Body of pancreas (tissue), 4 donors: Measurements from ENCODE around the gene ADAMTS17. TPM values are rescaled to one million over a fixed set of nuclear protein-coding genes. Genes with fewer than 3 reads are reported as not detected.

ENCODE experiments used
- ATAC-seq: fragments of 150-250 bp; one replicate; pipeline ENCODE4 v1.9.1; 2016
- DNase-seq, 4 donors: peaks; one replicate each; pipeline ENCODE4 v3.0.0-alpha.2; 2019
- H3K27ac ChIP-seq, 4 donors: fragments of 200-600 bp; sonication (generic); 1 replicate in 3 of 4; 2 replicates in 1 of 4; pipeline versions ENCODE4 v1.5.1 to v1.6.1; 2016 to 2019; ENCODE audit warnings: mild to moderate bottlenecking in 1 of 4, mixed read lengths in 1 of 4, moderate library complexity in 1 of 4
- H3K27me3 ChIP-seq, 2 donors: fragments of 200-600 bp; sonication (generic); one replicate each; pipeline ENCODE4 v1.6.0; 2016; ENCODE audit warnings: mild to moderate bottlenecking in 1 of 2
- H3K36me3 ChIP-seq, 2 donors: fragments of 200-600 bp; sonication (generic); replicated peaks in 1 of 2; 2 replicates each; pipeline ENCODE4 v1.5.1; 2016; ENCODE audit warnings: low read depth in 2 of 2; ENCODE audit not compliant: insufficient read depth in 1 of 2
- H3K4me1 ChIP-seq: fragments of 200-600 bp; sonication (generic); one replicate; pipeline ENCODE4 v1.6.0; 2016
- H3K4me3 ChIP-seq, 2 donors: fragments of 200-600 bp; sonication (generic); 1 replicate in 1 of 2; 2 replicates in 1 of 2; pipeline ENCODE4 v1.5.1; 2016 to 2019
- H3K9me3 ChIP-seq, 3 donors: fragments of 200-600 bp; sonication (generic); 1 replicate in 2 of 3; 2 replicates in 1 of 3; pipeline ENCODE4 v1.5.1; 2016
- POLR2A ChIP-seq, 3 donors: fragments of 450-650 bp; IDR thresholded peaks; one replicate each; pipeline ENCODE4 v1.6.1; 2016; ENCODE audit warnings: antibody characterized with exemption in 3 of 3, mild to moderate bottlenecking in 2 of 3
- WGBS, 2 donors: methylation state at CpG; one replicate each; pipeline ENCODE4 v1.1.5; 2017; 5-methylcytosine and 5-hydroxymethylcytosine counted together
- intact Hi-C: fragments of 100-400 bp; cut with DNase I; formaldehyde crosslinking; loops from one replicate; pipeline ENCODE4 v1.15.1; 2023
- total RNA-seq, 2 donors: library from RNA; depleted of rRNA; stranded (reverse); fragments of >200 nt; gene quantifications; one replicate each; pipeline ENCODE4 v1.1.0, GENCODE V29; 2016
- TF ChIP-seq, protein P1 (sequence below), 7 experiments: fragments of 450-650 bp in 4 of 7; fragments of 200-600 bp in 3 of 7; sonication (generic) in 3 of 7; IDR thresholded peaks; one replicate each; pipeline ENCODE4 v1.5.1; 2016 to 2019; ENCODE audit warnings: antibody characterized with exemption in 7 of 7

The ADAMTS17 gene
- total RNA-seq, 2 donors from 2014 or later: 24.6 to 26.0 TPM

GRCh38 chr15:100306098-100306497 lies 35.7 kb downstream of the ADAMTS17 start:
- ATAC-seq: no peak
- Histone ChIP-seq H3K4me1 (no peaks in the 10 kb centered on the region), H3K4me3 (no peak overlapping the region), H3K27me3 (no peaks in the 10 kb centered on the region), H3K9me3 (no peaks in the 10 kb centered on the region), H3K36me3 (no peaks in the 10 kb centered on the region), H3K27ac (no peak overlapping the region)
- WGBS, 2 donors: 92 to 93% methylated on average over 5 to 8 of the region's 8 CpGs
- DNase-seq: no peak
- TF ChIP-seq, protein P1, sequence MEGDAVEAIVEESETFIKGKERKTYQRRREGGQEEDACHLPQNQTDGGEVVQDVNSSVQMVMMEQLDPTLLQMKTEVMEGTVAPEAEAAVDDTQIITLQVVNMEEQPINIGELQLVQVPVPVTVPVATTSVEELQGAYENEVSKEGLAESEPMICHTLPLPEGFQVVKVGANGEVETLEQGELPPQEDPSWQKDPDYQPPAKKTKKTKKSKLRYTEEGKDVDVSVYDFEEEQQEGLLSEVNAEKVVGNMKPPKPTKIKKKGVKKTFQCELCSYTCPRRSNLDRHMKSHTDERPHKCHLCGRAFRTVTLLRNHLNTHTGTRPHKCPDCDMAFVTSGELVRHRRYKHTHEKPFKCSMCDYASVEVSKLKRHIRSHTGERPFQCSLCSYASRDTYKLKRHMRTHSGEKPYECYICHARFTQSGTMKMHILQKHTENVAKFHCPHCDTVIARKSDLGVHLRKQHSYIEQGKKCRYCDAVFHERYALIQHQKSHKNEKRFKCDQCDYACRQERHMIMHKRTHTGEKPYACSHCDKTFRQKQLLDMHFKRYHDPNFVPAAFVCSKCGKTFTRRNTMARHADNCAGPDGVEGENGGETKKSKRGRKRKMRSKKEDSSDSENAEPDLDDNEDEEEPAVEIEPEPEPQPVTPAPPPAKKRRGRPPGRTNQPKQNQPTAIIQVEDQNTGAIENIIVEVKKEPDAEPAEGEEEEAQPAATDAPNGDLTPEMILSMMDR (IDR thresholded peaks at IDR 0.05): no peak
- TF ChIP-seq POLR2A (IDR thresholded peaks at IDR 0.05): no peak
- intact Hi-C loops: no loop called here

GRCh38 chr15:100301910-100302431 lies 39.8 kb downstream of the ADAMTS17 start:
- no peak for TF ChIP-seq POLR2A (IDR thresholded peaks at IDR 0.05)
- TF ChIP-seq, protein P1 (IDR thresholded peaks at IDR 0.05): no peak
- Histone ChIP-seq H3K9me3 (no peaks in the 10 kb centered on the region), H3K27ac (no peak overlapping the region), H3K4me3 (no peak overlapping the region), H3K27me3 (no peaks in the 10 kb centered on the region), H3K4me1 (no peaks in the 10 kb centered on the region), H3K36me3 (no peaks in the 10 kb centered on the region)
- DNase-seq: no peak
- intact Hi-C loops: no loop called here
- no peak for ATAC-seq
- WGBS, 2 donors: 87 to 95% methylated on average over 2 of the region's 2 CpGs

DNA sequence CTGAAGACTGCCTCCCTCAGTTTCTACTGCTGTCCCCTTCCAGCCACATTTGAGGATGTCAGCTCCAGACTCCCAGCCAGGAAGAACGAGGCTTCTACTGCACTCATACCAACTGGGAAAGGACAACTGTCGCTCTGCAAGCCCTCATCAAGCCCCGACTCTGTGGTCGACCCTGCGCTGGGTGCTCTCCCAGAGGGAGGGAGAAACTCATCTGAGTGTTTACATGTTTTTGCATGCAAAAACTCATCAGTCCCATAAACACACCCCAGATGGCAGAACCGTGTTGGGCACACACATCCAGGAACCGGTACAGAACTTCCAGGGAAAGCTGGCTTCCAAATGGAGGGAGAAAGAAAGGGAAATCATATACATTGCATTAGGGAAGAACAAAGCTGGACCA lies 43.5 kb downstream of the ADAMTS17 start:
- no peaks in the 10 kb centered on the region for H3K4me1 ChIP-seq
- no peak overlapping the region for H3K4me3 ChIP-seq
- TF ChIP-seq, protein P1 (IDR thresholded peaks at IDR 0.05): no peak
- TF ChIP-seq POLR2A (IDR thresholded peaks at IDR 0.05): no peak
- H3K27me3 ChIP-seq: no peaks in the 10 kb centered on the region
- no peak for DNase-seq
- no peaks in the 10 kb centered on the region for H3K36me3 ChIP-seq
- no peak for ATAC-seq
- no peak overlapping the region for H3K27ac ChIP-seq
- H3K9me3 ChIP-seq: no peaks in the 10 kb centered on the region
- 91% methylated on average over 7 of the region's 7 CpGs for WGBS, 2 donors
- intact Hi-C loops: no loop called here

DNA sequence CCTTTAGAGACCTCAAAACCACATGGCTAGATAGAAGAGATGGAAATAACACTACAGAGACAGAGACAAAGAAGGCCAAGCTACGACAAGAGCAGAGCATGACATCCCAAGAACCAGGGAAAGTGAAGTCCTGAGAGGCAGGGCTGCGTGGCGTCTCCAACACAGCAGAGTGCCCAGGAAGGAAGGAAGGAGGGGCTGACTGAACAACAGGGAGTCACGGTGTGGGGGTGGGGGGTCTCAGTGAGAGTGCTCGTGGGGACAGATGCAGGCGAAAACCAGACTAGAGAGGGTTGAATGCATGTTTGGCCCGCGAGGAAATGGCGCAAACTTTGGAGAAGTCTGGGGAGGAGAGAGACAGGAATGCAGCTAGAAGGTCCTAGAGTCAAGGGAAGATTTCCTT lies 44.0 kb downstream of the ADAMTS17 start:
- Histone ChIP-seq H3K27ac (no peak overlapping the region), H3K4me1 (no peaks in the 10 kb centered on the region), H3K4me3 (no peak overlapping the region), H3K9me3 (no peaks in the 10 kb centered on the region), H3K36me3 (no peaks in the 10 kb centered on the region), H3K27me3 (no peaks in the 10 kb centered on the region)
- ATAC-seq: no peak
- WGBS, 2 donors: 74 to 84% methylated on average over 9 of the region's 9 CpGs
- DNase-seq: no peak
- TF ChIP-seq, protein P1 (IDR thresholded peaks at IDR 0.05): no peak
- TF ChIP-seq POLR2A (IDR thresholded peaks at IDR 0.05): no peak
- intact Hi-C loops: no loop called here

- Histone ChIP-seq H3K9me3 (no peaks in the 10 kb centered on the region), H3K27me3 (no peaks in the 10 kb centered on the region), H3K36me3 (no peaks in the 10 kb centered on the region), H3K27ac (no peak overlapping the region), H3K4me3 (no peak overlapping the region), H3K4me1 (no peaks in the 10 kb centered on the region)
- WGBS, 2 donors: 93 to 97% methylated on average over 8 of the region's 8 CpGs
- ATAC-seq (no peak), DNase-seq (no peak)
- intact Hi-C loops: no loop called here
- TF ChIP-seq, protein P1 (IDR thresholded peaks at IDR 0.05): no peak
- no peak for TF ChIP-seq POLR2A (IDR thresholded peaks at IDR 0.05)
Observed at GRCh38 chr15:100295939-100296565, 45.7 kb downstream of the ADAMTS17 start.
